Thoracic aorta (tissue), 2 donors: ENCODE results near the gene IPO9. TPM values are rescaled to one million over a fixed set of nuclear protein-coding genes. Genes with fewer than 3 reads are reported as not detected.

Experiments used
- ATAC-seq: fragments of 150-250 bp; one replicate; pipeline ENCODE4 v1.8.0; 2017; ENCODE audit warnings: low read depth; ENCODE audit not compliant: insufficient number of reproducible peaks, low FRiP score
- DNase-seq: peaks from one replicate; pipeline ENCODE4 v3.0.0-alpha.2; 2020; ENCODE audit warnings: low spot score
- H3K27ac ChIP-seq, 2 donors: fragments of 200-600 bp; sonication (generic); 1 replicate in 1 of 2; 2 replicates in 1 of 2; pipeline ENCODE4 v1.5.1; 2016; ENCODE audit warnings: mild to moderate bottlenecking in 2 of 2, moderate library complexity in 2 of 2
- H3K27me3 ChIP-seq: fragments of 200-600 bp; sonication (generic); replicated peaks from 2 replicates; pipeline ENCODE4 v1.6.0; 2016; ENCODE audit warnings: mild to moderate bottlenecking; ENCODE audit not compliant: insufficient read depth
- H3K36me3 ChIP-seq: fragments of 200-600 bp; sonication (generic); one replicate; pipeline ENCODE4 v1.5.1; 2016
- H3K4me1 ChIP-seq, 2 donors: fragments of 200-600 bp; sonication (generic); 1 replicate in 1 of 2; 2 replicates in 1 of 2; pipeline versions ENCODE4 v1.5.1 to v1.6.0; 2016; ENCODE audit warnings: low read depth in 2 of 2, mild to moderate bottlenecking in 1 of 2; ENCODE audit not compliant: control insufficient read depth in 1 of 2
- H3K4me3 ChIP-seq: fragments of 200-600 bp; sonication (generic); 2 replicates; pipeline ENCODE4 v1.5.1; 2016; ENCODE audit warnings: mild to moderate bottlenecking
- H3K9me3 ChIP-seq: fragments of 200-600 bp; sonication (generic); 2 replicates; pipeline ENCODE4 v1.5.1; 2016
- CTCF ChIP-seq: fragments of 200-600 bp; sonication (generic); IDR thresholded peaks from one replicate; pipeline ENCODE4 v1.5.1; 2019; ENCODE audit warnings: antibody characterized with exemption
- total RNA-seq, 2 donors: library from RNA; depleted of rRNA; stranded (reverse); fragments of >200 nt; gene quantifications; one replicate each; pipeline versions ENCODE4 v1.1.0 to v1.2.3, GENCODE V29; 2016

The IPO9 gene
- total RNA-seq, result 10 to 100 TPM; 21.4 to 32.6 TPM

- H3K27ac ChIP-seq, result peak within 1 kb of the TSS; percentile 93 to 94
- peaks cover 19 to 57% of the 10 kb centered on the region in 2 donors for H3K4me1 ChIP-seq
- H3K36me3 ChIP-seq, result no peaks in the 10 kb centered on the region
- H3K4me3 ChIP-seq, result peak within 1 kb of the TSS; percentile 97
- no peaks in the 10 kb centered on the region for H3K9me3 ChIP-seq
- ATAC-seq (peak; percentile 74), DNase-seq (peak; percentile 85)
- H3K27me3 ChIP-seq, result no peaks in the 10 kb centered on the region
- TF ChIP-seq CTCF, result peak; percentile 94
Measured at GRCh38 chr1:201828820-201829774, at the start of gene IPO9. Gene IPO9, plus strand, starts transcription at chr1:201829157. Its CDS starts 53 bp downstream, at chr1:201829210.

GRCh38 chr1:201779351-201779880, 49.5 kb upstream of the IPO9 start:
- ATAC-seq, result no peak
- Histone ChIP-seq H3K4me3 (peak overlapping the region; percentile 3), H3K27me3 (no peaks in the 10 kb centered on the region), H3K4me1 (peaks cover 45 to 100% of the 10 kb centered on the region in 2 donors), H3K27ac (peak overlapping the region; percentile 86 to 88), H3K36me3 (peaks cover 38% of the 10 kb centered on the region), H3K9me3 (no peaks in the 10 kb centered on the region)
- TF ChIP-seq CTCF, result no peak
- no peak for DNase-seq

- Histone ChIP-seq H3K36me3 (peaks cover 45% of the 10 kb centered on the region), H3K27me3 (no peaks in the 10 kb centered on the region), H3K4me3 (no peak overlapping the region), H3K27ac (peak overlapping the region; percentile 72 to 88), H3K9me3 (no peaks in the 10 kb centered on the region), H3K4me1 (peaks cover 31 to 100% of the 10 kb centered on the region in 2 donors)
- no peak for DNase-seq
- no peak for ATAC-seq
- TF ChIP-seq CTCF, result no peak
Measured at GRCh38 chr1:201780952-201781351, 48.0 kb upstream of the IPO9 start.

GRCh38 chr1:201781437-201781836, 47.5 kb upstream of the IPO9 start:
- Histone ChIP-seq H3K9me3 (no peaks in the 10 kb centered on the region), H3K27me3 (no peaks in the 10 kb centered on the region), H3K4me1 (peaks cover 34 to 100% of the 10 kb centered on the region in 2 donors), H3K4me3 (no peak overlapping the region), H3K36me3 (peaks cover 50% of the 10 kb centered on the region), H3K27ac (peak overlapping the region; percentile 72 to 88)
- no peak for ATAC-seq
- TF ChIP-seq CTCF, result no peak
- no peak for DNase-seq

GRCh38 chr1:201782353-201782752, 46.6 kb upstream of the IPO9 start:
- peaks cover 53% of the 10 kb centered on the region for H3K36me3 ChIP-seq
- TF ChIP-seq CTCF, result no peak
- no peak for ATAC-seq
- H3K4me3 ChIP-seq, result no peak overlapping the region
- H3K9me3 ChIP-seq, result no peaks in the 10 kb centered on the region
- DNase-seq, result no peak
- no peaks in the 10 kb centered on the region for H3K27me3 ChIP-seq
- H3K4me1 ChIP-seq, result peaks cover 37 to 100% of the 10 kb centered on the region in 2 donors
- peak overlapping the region; percentile 72 to 88 for H3K27ac ChIP-seq
